ENCODE data around the gene RGS1. TPM values are rescaled to one million over a fixed set of nuclear protein-coding genes. Genes with fewer than 3 reads are reported as not detected.
"Not testable (repeated sequence)": the region's sequence is repeated elsewhere in the genome, so short reads cannot be mapped to it uniquely, and the experiment has no call there.

RGS1 gene
- polyA plus RNA-seq, 1 of the 3 experiments (the other 2 are of a cell fraction), result 0.12 TPM

DNA sequence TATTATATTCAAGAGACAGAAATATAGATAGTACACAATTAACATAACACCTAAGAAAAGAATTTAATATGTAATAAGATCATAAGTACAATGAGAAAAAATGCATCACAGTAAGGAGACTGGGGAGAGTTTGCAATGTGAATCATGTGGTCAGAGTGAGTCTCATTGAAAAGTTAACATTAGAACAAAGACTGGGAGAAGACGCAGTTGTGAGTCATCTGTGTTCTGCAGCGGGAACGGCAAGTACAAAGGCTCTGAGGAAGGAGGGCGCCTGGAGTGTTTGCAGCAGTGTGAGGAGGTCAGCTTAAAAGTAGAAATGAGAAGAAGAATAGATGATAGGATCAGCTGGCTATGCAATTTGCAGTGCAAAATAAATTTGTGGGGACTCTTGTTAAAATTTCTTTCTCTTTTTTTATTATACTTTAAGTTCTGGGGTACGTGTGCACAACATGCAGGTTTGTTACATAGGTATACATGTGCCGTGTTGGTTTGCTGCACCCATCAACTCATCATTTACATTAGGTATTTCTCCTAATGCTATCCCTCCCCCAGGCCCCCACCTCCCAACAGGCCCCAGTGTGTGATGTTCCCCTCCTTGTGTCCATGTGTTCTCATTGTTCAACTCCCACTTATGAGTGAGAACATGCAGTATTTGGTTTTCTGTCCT, 44.4 kb upstream of the RGS1 start:
- H4K20me1 ChIP-seq (ENCODE audit: insufficient read depth); H3K27me3 ChIP-seq (ENCODE audit: insufficient read depth); POLR2A ChIA-PET; H3K9me3 ChIP-seq; CTCF ChIA-PET; DNase-seq; H3K9me2 ChIP-seq; H2AFZ ChIP-seq (ENCODE audit: low read depth): not testable (repeated sequence)
- Histone ChIP-seq H3K4me2 (peak overlapping the region; percentile 74), H3K9ac (peak overlapping the region; percentile 95), H3K36me3 (replicated peaks in 1 of 2; ENCODE audit: control insufficient read depth in 1 of 2, insufficient read depth in 2 of 2, low read length in 1 of 2) (peaks cover 0 to 13% of the 10 kb centered on the region in 2 experiments), H3K4me3 (ENCODE audit: low read depth in 2 of 2, low read length in 1 of 2) (peak overlapping the region in 1 of 2 experiments; percentile 20; a peak in 1 of 4 replicates), H3K4me1 (ENCODE audit: control insufficient read depth in 1 of 2, insufficient read depth in 2 of 2, low read depth in 1 of 2, low read length in 1 of 2) (peaks cover 0 to 31% of the 10 kb centered on the region in 2 experiments), H3F3A (replicated peaks; ENCODE audit: insufficient read depth) (peaks cover 49% of the 10 kb centered on the region), H3K27ac (ENCODE audit: low read depth in 2 of 2, low read length in 1 of 2) (peak overlapping the region; percentile 96 to 99), H3K79me2 (ENCODE audit: insufficient read depth) (peaks cover 61% of the 10 kb centered on the region)
- 30% methylated on average over 6 of the region's 6 CpGs for WGBS (ENCODE audit: low lambda C conversion rate)
- TF ChIP-seq JUND (IDR thresholded peaks at IDR 0.05), result peak; percentile 85
- TF ChIP-seq, protein P1, sequence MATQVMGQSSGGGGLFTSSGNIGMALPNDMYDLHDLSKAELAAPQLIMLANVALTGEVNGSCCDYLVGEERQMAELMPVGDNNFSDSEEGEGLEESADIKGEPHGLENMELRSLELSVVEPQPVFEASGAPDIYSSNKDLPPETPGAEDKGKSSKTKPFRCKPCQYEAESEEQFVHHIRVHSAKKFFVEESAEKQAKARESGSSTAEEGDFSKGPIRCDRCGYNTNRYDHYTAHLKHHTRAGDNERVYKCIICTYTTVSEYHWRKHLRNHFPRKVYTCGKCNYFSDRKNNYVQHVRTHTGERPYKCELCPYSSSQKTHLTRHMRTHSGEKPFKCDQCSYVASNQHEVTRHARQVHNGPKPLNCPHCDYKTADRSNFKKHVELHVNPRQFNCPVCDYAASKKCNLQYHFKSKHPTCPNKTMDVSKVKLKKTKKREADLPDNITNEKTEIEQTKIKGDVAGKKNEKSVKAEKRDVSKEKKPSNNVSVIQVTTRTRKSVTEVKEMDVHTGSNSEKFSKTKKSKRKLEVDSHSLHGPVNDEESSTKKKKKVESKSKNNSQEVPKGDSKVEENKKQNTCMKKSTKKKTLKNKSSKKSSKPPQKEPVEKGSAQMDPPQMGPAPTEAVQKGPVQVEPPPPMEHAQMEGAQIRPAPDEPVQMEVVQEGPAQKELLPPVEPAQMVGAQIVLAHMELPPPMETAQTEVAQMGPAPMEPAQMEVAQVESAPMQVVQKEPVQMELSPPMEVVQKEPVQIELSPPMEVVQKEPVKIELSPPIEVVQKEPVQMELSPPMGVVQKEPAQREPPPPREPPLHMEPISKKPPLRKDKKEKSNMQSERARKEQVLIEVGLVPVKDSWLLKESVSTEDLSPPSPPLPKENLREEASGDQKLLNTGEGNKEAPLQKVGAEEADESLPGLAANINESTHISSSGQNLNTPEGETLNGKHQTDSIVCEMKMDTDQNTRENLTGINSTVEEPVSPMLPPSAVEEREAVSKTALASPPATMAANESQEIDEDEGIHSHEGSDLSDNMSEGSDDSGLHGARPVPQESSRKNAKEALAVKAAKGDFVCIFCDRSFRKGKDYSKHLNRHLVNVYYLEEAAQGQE (IDR thresholded peaks at IDR 0.05; ENCODE audit: low read depth, low read length), result 0 out of 2 replicates have a peak, but pooled peaks have one; percentile 12
- peak in 1 of 2 experiments; percentile 35; a peak in 1 of 4 replicates for TF ChIP-seq EP300 (IDR thresholded peaks at IDR 0.05; ENCODE audit: borderline replicate concordance in 1 of 2, low read depth in 1 of 2, low read length in 1 of 2)
- TF ChIP-seq, protein P2, sequence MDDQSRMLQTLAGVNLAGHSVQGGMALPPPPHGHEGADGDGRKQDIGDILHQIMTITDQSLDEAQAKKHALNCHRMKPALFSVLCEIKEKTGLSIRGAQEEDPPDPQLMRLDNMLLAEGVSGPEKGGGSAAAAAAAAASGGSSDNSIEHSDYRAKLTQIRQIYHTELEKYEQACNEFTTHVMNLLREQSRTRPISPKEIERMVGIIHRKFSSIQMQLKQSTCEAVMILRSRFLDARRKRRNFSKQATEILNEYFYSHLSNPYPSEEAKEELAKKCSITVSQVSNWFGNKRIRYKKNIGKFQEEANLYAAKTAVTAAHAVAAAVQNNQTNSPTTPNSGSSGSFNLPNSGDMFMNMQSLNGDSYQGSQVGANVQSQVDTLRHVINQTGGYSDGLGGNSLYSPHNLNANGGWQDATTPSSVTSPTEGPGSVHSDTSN (IDR thresholded peaks at IDR 0.05), result peak; percentile 22
- TF ChIP-seq FOXM1 (IDR thresholded peaks at IDR 0.05; ENCODE audit: low read depth), result 0 out of 2 replicates have a peak, but pooled peaks have one; percentile 34
- TF ChIP-seq, protein P3, sequence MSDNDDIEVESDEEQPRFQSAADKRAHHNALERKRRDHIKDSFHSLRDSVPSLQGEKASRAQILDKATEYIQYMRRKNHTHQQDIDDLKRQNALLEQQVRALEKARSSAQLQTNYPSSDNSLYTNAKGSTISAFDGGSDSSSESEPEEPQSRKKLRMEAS (IDR thresholded peaks at IDR 0.05; ENCODE audit: low read depth), result peak; percentile 75; the same call in 1 of the 2 replicates
- peak; percentile 93 for TF ChIP-seq FOSL2 (IDR thresholded peaks at IDR 0.05; ENCODE audit: borderline replicate concordance, low read depth)
- TF ChIP-seq RXRA (IDR thresholded peaks at IDR 0.05; ENCODE audit: borderline replicate concordance, low read depth), result 0 out of 2 replicates have a peak, but pooled peaks have one; percentile 1
- TF ChIP-seq TCF12 (IDR thresholded peaks at IDR 0.05), result peak; percentile 53; the same call in 1 of the 2 replicates
- TF ChIP-seq, protein P4, sequence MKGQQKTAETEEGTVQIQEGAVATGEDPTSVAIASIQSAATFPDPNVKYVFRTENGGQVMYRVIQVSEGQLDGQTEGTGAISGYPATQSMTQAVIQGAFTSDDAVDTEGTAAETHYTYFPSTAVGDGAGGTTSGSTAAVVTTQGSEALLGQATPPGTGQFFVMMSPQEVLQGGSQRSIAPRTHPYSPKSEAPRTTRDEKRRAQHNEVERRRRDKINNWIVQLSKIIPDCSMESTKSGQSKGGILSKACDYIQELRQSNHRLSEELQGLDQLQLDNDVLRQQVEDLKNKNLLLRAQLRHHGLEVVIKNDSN (IDR thresholded peaks at IDR 0.05; ENCODE audit: borderline replicate concordance, low read depth), result peak; percentile 51; the same call in 1 of the 2 replicates
- TF ChIP-seq POLR2AphosphoS5 (IDR thresholded peaks at IDR 0.05; ENCODE audit: low read depth, low read length), result peak; percentile 55; the same call in 1 of the 2 replicates

Measured in SK-N-SH (cell line).